Measurements from ENCODE around the gene CFAP97.

DNA sequence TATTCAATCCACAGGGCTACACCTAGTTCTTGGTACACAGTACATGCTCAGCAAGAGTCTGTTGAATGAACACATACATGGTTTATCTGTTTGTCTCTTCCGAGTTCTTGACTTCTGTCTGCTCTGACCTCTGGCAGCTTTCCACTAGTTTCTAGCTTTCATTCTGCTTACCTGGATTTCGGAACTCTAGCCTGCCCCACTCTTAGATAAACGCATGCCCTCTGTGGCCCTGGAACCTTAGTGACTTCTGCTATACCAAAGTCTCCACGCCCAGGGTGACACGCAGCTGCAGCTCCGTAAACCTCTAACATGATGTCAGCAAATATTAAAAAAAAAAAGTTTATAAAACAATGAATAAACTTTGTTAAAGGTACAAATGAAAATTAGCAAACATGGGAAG is 62.0 kb downstream of the CFAP97 start:
- TF ChIP-seq, protein P1, sequence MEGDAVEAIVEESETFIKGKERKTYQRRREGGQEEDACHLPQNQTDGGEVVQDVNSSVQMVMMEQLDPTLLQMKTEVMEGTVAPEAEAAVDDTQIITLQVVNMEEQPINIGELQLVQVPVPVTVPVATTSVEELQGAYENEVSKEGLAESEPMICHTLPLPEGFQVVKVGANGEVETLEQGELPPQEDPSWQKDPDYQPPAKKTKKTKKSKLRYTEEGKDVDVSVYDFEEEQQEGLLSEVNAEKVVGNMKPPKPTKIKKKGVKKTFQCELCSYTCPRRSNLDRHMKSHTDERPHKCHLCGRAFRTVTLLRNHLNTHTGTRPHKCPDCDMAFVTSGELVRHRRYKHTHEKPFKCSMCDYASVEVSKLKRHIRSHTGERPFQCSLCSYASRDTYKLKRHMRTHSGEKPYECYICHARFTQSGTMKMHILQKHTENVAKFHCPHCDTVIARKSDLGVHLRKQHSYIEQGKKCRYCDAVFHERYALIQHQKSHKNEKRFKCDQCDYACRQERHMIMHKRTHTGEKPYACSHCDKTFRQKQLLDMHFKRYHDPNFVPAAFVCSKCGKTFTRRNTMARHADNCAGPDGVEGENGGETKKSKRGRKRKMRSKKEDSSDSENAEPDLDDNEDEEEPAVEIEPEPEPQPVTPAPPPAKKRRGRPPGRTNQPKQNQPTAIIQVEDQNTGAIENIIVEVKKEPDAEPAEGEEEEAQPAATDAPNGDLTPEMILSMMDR (IDR thresholded peaks at IDR 0.05; ENCODE audit: poor library complexity, severe bottlenecking), result no peak
- no peak for TF ChIP-seq RAD21 (conservative IDR thresholded peaks at IDR 0.05)
- TF ChIP-seq EP300 (conservative IDR thresholded peaks at IDR 0.05; ENCODE audit: poor library complexity, severe bottlenecking), result no peak
- no peak for TF ChIP-seq POLR2AphosphoS5 (IDR thresholded peaks at IDR 0.05)
- no peak for TF ChIP-seq EZH2 (IDR thresholded peaks at IDR 0.05; ENCODE audit: borderline replicate concordance, insufficient read depth, low read length, poor library complexity, severe bottlenecking)
- TF ChIP-seq, protein P2, sequence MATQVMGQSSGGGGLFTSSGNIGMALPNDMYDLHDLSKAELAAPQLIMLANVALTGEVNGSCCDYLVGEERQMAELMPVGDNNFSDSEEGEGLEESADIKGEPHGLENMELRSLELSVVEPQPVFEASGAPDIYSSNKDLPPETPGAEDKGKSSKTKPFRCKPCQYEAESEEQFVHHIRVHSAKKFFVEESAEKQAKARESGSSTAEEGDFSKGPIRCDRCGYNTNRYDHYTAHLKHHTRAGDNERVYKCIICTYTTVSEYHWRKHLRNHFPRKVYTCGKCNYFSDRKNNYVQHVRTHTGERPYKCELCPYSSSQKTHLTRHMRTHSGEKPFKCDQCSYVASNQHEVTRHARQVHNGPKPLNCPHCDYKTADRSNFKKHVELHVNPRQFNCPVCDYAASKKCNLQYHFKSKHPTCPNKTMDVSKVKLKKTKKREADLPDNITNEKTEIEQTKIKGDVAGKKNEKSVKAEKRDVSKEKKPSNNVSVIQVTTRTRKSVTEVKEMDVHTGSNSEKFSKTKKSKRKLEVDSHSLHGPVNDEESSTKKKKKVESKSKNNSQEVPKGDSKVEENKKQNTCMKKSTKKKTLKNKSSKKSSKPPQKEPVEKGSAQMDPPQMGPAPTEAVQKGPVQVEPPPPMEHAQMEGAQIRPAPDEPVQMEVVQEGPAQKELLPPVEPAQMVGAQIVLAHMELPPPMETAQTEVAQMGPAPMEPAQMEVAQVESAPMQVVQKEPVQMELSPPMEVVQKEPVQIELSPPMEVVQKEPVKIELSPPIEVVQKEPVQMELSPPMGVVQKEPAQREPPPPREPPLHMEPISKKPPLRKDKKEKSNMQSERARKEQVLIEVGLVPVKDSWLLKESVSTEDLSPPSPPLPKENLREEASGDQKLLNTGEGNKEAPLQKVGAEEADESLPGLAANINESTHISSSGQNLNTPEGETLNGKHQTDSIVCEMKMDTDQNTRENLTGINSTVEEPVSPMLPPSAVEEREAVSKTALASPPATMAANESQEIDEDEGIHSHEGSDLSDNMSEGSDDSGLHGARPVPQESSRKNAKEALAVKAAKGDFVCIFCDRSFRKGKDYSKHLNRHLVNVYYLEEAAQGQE (IDR thresholded peaks at IDR 0.05; ENCODE audit: borderline replicate concordance), result no peak
- no peak for TF ChIP-seq TAF1 (IDR thresholded peaks at IDR 0.05; ENCODE audit: low read depth)
- TF ChIP-seq MXI1 (conservative IDR thresholded peaks at IDR 0.05; ENCODE audit: poor library complexity, severe bottlenecking), result no peak
- TF ChIP-seq SMC3 (conservative IDR thresholded peaks at IDR 0.05; ENCODE audit: poor library complexity), result no peak
